Measurements from ENCODE around the gene NAT10. TPM values are rescaled to one million over a fixed set of nuclear protein-coding genes. Genes with fewer than 3 reads are reported as not detected.

NAT10 gene
- total and polyA plus RNA-seq, 2 donors from 2014 or later = 24.1 to 43.1 TPM

DNA sequence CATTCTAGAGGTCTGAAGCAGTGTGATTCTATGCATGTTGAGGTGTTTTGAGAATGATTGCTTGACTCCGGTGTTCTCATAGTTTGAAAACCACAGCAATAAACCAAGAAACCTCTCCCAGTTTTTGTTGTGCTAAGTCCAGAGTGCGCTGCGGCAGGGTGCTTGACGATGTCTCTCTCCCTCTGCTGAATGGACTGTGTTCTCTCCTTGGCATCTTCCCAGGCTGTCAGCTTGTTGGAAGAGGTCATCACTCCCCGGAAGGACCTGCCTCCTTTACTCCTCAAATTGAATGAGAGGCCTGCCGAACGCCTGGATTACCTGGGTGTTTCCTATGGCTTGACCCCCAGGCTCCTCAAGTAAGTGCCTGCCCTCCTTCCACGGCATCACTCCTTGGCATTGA lies 31.0 kb downstream of the NAT10 start:
- no peaks in the 10 kb centered on the region for H3K9me3 ChIP-seq (ENCODE audit: control insufficient read depth in 2 of 3, insufficient read depth in 1 of 3, low read length in 3 of 3)
- FAIRE-seq = no peak
- H3K27ac ChIP-seq (ENCODE audit: low read depth in 2 of 2, low read length in 2 of 2) = no peak overlapping the region
- DNase-seq = no peak
- TF ChIP-seq, protein P1, sequence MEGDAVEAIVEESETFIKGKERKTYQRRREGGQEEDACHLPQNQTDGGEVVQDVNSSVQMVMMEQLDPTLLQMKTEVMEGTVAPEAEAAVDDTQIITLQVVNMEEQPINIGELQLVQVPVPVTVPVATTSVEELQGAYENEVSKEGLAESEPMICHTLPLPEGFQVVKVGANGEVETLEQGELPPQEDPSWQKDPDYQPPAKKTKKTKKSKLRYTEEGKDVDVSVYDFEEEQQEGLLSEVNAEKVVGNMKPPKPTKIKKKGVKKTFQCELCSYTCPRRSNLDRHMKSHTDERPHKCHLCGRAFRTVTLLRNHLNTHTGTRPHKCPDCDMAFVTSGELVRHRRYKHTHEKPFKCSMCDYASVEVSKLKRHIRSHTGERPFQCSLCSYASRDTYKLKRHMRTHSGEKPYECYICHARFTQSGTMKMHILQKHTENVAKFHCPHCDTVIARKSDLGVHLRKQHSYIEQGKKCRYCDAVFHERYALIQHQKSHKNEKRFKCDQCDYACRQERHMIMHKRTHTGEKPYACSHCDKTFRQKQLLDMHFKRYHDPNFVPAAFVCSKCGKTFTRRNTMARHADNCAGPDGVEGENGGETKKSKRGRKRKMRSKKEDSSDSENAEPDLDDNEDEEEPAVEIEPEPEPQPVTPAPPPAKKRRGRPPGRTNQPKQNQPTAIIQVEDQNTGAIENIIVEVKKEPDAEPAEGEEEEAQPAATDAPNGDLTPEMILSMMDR (IDR thresholded peaks at IDR 0.05; ENCODE audit: borderline replicate concordance, extremely low read depth, insufficient read depth) = no peak
- intact Hi-C loops (cut with DNase I) = no loop called here
- peaks cover 2 to 60% (median 59%) of the 10 kb centered on the region in 3 donors for H3K36me3 ChIP-seq (ENCODE audit: control insufficient read depth in 2 of 3, insufficient read depth in 3 of 3, low read length in 3 of 3)
- no peaks in the 10 kb centered on the region for H3K4me1 ChIP-seq (ENCODE audit: control insufficient read depth in 2 of 3, insufficient read depth in 2 of 3, low read depth in 1 of 3, low read length in 3 of 3)
- H3K27me3 ChIP-seq (ENCODE audit: control insufficient read depth, insufficient read depth, low read length) = no peaks in the 10 kb centered on the region
- no peak overlapping the region for H3K9ac ChIP-seq (ENCODE audit: low read length in 3 of 3)
- H3K4me3 ChIP-seq (ENCODE audit: low read length in 3 of 3) = no peak overlapping the region

DNA sequence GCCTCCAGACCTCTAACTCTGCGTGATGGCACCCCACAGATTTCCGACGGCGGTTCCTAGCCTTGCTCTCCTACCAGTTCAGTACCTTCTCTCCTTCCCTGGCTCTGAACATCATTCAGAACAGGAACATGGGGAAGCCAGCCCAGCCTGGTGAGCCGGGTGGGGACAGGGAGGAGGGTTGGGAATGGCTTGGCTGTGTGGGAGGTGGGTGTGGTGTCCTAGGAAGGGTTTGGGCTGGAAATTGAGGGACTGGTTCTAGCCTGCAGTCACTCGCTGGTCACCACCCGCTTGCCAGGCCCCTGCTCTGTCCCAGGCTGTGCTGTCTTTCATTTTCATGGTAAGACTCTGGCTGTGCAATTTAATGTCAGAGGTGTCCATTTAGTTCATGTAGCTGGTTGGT lies 33.9 kb downstream of the NAT10 start:
- Histone ChIP-seq H3K9me3 (ENCODE audit: control insufficient read depth in 2 of 3, insufficient read depth in 1 of 3, low read length in 3 of 3) (no peaks in the 10 kb centered on the region), H3K4me3 (ENCODE audit: low read length in 3 of 3) (no peak overlapping the region), H3K9ac (ENCODE audit: low read length in 3 of 3) (no peak overlapping the region), H3K36me3 (ENCODE audit: control insufficient read depth in 2 of 3, insufficient read depth in 3 of 3, low read length in 3 of 3) (peaks cover 0 to 69% (median 60%) of the 10 kb centered on the region in 3 donors), H3K4me1 (ENCODE audit: control insufficient read depth in 2 of 3, insufficient read depth in 2 of 3, low read depth in 1 of 3, low read length in 3 of 3) (no peaks in the 10 kb centered on the region), H3K27ac (ENCODE audit: low read depth in 2 of 2, low read length in 2 of 2) (no peak overlapping the region), H3K27me3 (ENCODE audit: control insufficient read depth, insufficient read depth, low read length) (no peaks in the 10 kb centered on the region)
- intact Hi-C loops (cut with DNase I) = no loop called here
- FAIRE-seq = no peak
- TF ChIP-seq, protein P1 (IDR thresholded peaks at IDR 0.05; ENCODE audit: borderline replicate concordance, extremely low read depth, insufficient read depth) = no peak
- no peak for DNase-seq

DNA sequence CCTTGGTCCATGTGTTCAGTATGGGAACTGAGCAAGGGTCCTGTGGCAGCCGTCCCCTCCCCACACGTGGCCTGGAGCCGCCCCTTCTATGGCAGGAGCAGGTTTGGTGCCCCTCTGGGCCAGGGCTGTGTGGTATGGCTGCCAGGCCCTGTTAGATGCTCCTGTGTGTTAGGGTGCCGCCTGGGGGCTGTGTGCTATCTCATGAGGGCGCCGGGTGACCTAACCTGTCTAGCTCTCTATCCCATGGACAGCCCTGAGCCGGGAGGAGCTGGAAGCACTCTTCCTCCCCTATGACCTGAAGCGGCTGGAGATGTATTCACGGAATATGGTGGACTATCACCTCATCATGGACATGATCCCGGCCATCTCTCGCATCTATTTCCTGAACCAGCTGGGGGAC lies 34.7 kb downstream of the NAT10 start:
- Histone ChIP-seq H3K27ac (ENCODE audit: low read depth in 2 of 2, low read length in 2 of 2) (no peak overlapping the region), H3K4me3 (ENCODE audit: low read length in 3 of 3) (no peak overlapping the region), H3K4me1 (ENCODE audit: control insufficient read depth in 2 of 3, insufficient read depth in 2 of 3, low read depth in 1 of 3, low read length in 3 of 3) (no peaks in the 10 kb centered on the region), H3K9ac (ENCODE audit: low read length in 3 of 3) (no peak overlapping the region), H3K36me3 (ENCODE audit: control insufficient read depth in 2 of 3, insufficient read depth in 3 of 3, low read length in 3 of 3) (peaks cover 2 to 61% (median 58%) of the 10 kb centered on the region in 3 donors), H3K27me3 (ENCODE audit: control insufficient read depth, insufficient read depth, low read length) (no peaks in the 10 kb centered on the region), H3K9me3 (ENCODE audit: control insufficient read depth in 2 of 3, insufficient read depth in 1 of 3, low read length in 3 of 3) (no peaks in the 10 kb centered on the region)
- FAIRE-seq (no peak), DNase-seq (no peak)
- intact Hi-C loops (cut with DNase I) = no loop called here
- TF ChIP-seq, protein P1 (IDR thresholded peaks at IDR 0.05; ENCODE audit: borderline replicate concordance, extremely low read depth, insufficient read depth) = no peak

DNA sequence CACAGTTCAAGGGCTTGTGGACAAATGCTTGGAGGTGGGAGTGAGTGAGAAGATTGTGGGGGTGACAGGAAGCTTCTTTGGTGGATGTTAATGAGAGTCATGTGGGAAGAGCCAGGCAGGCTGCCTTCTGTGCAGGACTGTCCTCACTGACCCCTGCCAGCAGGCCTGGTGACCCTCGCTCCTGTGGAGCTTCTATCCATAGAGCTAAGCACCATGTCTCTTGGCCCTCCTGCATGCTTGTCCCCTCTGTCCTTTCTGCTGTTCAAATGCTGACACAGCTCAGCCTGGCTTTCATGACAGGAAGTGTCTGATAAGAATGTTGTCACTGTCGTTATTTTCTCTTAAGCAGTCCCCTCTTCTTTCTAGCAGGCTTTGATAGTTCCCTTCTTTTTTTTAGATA lies 37.6 kb downstream of the NAT10 start:
- Histone ChIP-seq H3K4me3 (ENCODE audit: low read length in 3 of 3) (no peak overlapping the region), H3K36me3 (ENCODE audit: control insufficient read depth in 2 of 3, insufficient read depth in 3 of 3, low read length in 3 of 3) (peaks cover 2 to 55% (median 50%) of the 10 kb centered on the region in 3 donors), H3K27ac (ENCODE audit: low read depth in 2 of 2, low read length in 2 of 2) (no peak overlapping the region), H3K27me3 (ENCODE audit: control insufficient read depth, insufficient read depth, low read length) (no peaks in the 10 kb centered on the region), H3K9me3 (ENCODE audit: control insufficient read depth in 2 of 3, insufficient read depth in 1 of 3, low read length in 3 of 3) (no peaks in the 10 kb centered on the region), H3K4me1 (ENCODE audit: control insufficient read depth in 2 of 3, insufficient read depth in 2 of 3, low read depth in 1 of 3, low read length in 3 of 3) (no peaks in the 10 kb centered on the region), H3K9ac (ENCODE audit: low read length in 3 of 3) (no peak overlapping the region)
- intact Hi-C loops (cut with DNase I) = no loop called here
- DNase-seq (no peak), FAIRE-seq (no peak)
- TF ChIP-seq, protein P1 (IDR thresholded peaks at IDR 0.05; ENCODE audit: borderline replicate concordance, extremely low read depth, insufficient read depth) = no peak
